ENCODE results near the gene MYO18A.

DNA sequence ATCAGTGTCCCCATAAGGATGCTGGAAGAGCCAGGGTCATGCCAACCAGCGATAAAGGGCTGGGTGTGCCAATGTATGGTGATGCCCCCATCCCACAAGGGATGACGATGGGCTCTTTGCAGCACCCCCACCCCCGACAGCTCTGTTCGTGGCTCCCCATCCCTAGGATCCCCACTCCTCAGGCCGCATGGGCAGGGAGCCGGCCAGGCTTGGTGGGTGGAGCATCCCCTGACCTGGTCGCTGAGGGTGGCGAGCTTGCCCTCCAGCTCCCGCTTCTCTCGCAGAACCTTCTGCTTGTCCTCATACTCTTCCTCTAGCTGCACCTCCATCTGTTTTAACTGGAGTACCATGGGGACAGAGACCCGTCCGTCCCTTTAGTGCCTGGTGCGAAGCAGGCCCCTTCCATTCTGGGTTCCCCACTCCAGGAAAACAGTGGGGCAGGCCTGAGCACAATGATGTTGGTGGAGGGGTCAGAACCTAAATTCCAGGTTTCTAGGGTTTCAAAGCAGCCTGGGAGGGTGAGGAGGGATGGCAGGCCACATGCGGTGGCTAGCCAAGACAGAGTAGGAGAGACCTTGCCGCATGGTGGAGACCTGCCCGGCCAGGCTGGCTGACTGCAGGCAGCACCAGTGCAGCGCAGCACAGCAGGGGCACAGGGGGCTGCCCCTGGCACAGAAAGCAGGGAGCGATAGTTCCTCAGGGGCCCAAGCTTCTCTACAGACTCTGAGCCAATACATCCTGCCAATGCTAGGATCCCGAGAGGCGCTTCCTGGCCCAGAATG is 86.9 kb downstream of the MYO18A start:
- TF ChIP-seq, protein P1, sequence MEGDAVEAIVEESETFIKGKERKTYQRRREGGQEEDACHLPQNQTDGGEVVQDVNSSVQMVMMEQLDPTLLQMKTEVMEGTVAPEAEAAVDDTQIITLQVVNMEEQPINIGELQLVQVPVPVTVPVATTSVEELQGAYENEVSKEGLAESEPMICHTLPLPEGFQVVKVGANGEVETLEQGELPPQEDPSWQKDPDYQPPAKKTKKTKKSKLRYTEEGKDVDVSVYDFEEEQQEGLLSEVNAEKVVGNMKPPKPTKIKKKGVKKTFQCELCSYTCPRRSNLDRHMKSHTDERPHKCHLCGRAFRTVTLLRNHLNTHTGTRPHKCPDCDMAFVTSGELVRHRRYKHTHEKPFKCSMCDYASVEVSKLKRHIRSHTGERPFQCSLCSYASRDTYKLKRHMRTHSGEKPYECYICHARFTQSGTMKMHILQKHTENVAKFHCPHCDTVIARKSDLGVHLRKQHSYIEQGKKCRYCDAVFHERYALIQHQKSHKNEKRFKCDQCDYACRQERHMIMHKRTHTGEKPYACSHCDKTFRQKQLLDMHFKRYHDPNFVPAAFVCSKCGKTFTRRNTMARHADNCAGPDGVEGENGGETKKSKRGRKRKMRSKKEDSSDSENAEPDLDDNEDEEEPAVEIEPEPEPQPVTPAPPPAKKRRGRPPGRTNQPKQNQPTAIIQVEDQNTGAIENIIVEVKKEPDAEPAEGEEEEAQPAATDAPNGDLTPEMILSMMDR (IDR thresholded peaks at IDR 0.05), result no peak
- no peak for TF ChIP-seq POLR2AphosphoS5 (IDR thresholded peaks at IDR 0.05)

Measured in breast epithelium (tissue), 3 donors.